ENCODE measurements around the gene TPP1.

The TPP1 gene

DNA sequence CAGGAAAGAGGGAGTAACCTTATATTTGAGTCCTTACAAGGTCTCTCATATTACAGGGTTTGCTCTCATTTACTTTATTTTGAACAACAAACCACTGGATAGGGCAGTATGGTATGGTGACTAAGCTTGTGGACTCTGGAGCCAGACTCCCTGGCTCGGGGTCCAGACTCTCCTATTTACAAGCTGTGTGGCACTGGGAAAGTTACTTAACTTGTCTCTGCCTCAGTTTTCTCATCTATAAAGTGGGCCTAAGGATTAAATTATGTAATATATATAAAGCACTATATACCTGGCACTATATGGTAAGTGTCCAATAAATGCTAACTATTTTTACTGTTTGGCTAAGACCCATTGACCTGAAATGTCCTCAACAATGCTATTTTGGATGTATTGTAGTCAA, 38.1 kb upstream of the TPP1 start:
- TF ChIP-seq, protein P1, sequence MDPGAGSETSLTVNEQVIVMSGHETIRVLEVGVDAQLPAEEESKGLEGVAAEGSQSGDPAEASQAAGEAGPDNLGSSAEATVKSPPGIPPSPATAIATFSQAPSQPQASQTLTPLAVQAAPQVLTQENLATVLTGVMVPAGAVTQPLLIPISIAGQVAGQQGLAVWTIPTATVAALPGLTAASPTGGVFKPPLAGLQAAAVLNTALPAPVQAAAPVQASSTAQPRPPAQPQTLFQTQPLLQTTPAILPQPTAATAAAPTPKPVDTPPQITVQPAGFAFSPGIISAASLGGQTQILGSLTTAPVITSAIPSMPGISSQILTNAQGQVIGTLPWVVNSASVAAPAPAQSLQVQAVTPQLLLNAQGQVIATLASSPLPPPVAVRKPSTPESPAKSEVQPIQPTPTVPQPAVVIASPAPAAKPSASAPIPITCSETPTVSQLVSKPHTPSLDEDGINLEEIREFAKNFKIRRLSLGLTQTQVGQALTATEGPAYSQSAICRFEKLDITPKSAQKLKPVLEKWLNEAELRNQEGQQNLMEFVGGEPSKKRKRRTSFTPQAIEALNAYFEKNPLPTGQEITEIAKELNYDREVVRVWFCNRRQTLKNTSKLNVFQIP (CRISPR knock-in tag; IDR thresholded peaks at IDR 0.05; ENCODE audit: borderline replicate concordance, low read depth) = no peak
- TF ChIP-seq, protein P2, sequence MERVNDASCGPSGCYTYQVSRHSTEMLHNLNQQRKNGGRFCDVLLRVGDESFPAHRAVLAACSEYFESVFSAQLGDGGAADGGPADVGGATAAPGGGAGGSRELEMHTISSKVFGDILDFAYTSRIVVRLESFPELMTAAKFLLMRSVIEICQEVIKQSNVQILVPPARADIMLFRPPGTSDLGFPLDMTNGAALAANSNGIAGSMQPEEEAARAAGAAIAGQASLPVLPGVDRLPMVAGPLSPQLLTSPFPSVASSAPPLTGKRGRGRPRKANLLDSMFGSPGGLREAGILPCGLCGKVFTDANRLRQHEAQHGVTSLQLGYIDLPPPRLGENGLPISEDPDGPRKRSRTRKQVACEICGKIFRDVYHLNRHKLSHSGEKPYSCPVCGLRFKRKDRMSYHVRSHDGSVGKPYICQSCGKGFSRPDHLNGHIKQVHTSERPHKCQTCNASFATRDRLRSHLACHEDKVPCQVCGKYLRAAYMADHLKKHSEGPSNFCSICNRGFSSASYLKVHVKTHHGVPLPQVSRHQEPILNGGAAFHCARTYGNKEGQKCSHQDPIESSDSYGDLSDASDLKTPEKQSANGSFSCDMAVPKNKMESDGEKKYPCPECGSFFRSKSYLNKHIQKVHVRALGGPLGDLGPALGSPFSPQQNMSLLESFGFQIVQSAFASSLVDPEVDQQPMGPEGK (CRISPR knock-in tag; IDR thresholded peaks at IDR 0.05; ENCODE audit: borderline replicate concordance) = no peak
- TF ChIP-seq ARNTL (CRISPR knock-in tag; IDR thresholded peaks at IDR 0.05; ENCODE audit: borderline replicate concordance, low read depth) = no peak
- TF ChIP-seq, protein P3, sequence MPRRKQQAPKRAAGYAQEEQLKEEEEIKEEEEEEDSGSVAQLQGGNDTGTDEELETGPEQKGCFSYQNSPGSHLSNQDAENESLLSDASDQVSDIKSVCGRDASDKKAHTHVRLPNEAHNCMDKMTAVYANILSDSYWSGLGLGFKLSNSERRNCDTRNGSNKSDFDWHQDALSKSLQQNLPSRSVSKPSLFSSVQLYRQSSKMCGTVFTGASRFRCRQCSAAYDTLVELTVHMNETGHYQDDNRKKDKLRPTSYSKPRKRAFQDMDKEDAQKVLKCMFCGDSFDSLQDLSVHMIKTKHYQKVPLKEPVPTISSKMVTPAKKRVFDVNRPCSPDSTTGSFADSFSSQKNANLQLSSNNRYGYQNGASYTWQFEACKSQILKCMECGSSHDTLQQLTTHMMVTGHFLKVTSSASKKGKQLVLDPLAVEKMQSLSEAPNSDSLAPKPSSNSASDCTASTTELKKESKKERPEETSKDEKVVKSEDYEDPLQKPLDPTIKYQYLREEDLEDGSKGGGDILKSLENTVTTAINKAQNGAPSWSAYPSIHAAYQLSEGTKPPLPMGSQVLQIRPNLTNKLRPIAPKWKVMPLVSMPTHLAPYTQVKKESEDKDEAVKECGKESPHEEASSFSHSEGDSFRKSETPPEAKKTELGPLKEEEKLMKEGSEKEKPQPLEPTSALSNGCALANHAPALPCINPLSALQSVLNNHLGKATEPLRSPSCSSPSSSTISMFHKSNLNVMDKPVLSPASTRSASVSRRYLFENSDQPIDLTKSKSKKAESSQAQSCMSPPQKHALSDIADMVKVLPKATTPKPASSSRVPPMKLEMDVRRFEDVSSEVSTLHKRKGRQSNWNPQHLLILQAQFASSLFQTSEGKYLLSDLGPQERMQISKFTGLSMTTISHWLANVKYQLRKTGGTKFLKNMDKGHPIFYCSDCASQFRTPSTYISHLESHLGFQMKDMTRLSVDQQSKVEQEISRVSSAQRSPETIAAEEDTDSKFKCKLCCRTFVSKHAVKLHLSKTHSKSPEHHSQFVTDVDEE (CRISPR knock-in tag; IDR thresholded peaks at IDR 0.05) = no peak
- no peak for ATAC-seq

DNA sequence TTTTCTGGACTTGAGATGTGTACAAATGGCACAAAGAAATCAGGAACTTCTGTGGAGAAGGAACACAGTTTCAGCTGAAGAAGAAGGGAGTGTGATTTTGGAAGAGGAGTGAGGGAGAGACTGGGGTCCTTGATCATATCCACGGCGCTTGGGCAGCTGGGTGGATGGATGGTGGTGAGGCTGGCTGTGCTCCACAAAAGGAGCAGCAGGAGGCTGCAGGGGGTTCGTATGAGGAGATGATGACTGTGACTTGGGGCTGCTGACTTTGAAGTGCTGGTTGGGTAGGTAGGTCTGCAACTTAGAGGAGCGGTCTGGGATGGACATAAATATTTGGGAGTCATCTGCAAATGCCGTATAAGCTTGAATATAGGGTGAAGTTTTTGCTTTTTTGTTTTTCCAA, 37.7 kb upstream of the TPP1 start:
- no peak for ATAC-seq
- TF ChIP-seq OSR1 (CRISPR knock-in tag; IDR thresholded peaks at IDR 0.05) (no peak), ZNF70 (CRISPR knock-in tag; IDR thresholded peaks at IDR 0.05) (no peak), ISL1 (CRISPR knock-in tag; IDR thresholded peaks at IDR 0.05) (no peak), ZFP3 (CRISPR knock-in tag; IDR thresholded peaks at IDR 0.05) (no peak), SNAI2 (CRISPR knock-in tag; IDR thresholded peaks at IDR 0.05) (no peak), ZC3H10 (CRISPR knock-in tag; IDR thresholded peaks at IDR 0.05) (no peak), GLIS3 (CRISPR knock-in tag; IDR thresholded peaks at IDR 0.05) (no peak), CSDC2 (CRISPR knock-in tag; IDR thresholded peaks at IDR 0.05) (no peak), ZFP30 (CRISPR knock-in tag; IDR thresholded peaks at IDR 0.05) (no peak), TOX (CRISPR knock-in tag; IDR thresholded peaks at IDR 0.05; ENCODE audit: borderline replicate concordance) (no peak), TCF4 (CRISPR knock-in tag; IDR thresholded peaks at IDR 0.05; ENCODE audit: borderline replicate concordance) (no peak), RARB (CRISPR knock-in tag; IDR thresholded peaks at IDR 0.05) (no peak)
- TF ChIP-seq, protein P4, sequence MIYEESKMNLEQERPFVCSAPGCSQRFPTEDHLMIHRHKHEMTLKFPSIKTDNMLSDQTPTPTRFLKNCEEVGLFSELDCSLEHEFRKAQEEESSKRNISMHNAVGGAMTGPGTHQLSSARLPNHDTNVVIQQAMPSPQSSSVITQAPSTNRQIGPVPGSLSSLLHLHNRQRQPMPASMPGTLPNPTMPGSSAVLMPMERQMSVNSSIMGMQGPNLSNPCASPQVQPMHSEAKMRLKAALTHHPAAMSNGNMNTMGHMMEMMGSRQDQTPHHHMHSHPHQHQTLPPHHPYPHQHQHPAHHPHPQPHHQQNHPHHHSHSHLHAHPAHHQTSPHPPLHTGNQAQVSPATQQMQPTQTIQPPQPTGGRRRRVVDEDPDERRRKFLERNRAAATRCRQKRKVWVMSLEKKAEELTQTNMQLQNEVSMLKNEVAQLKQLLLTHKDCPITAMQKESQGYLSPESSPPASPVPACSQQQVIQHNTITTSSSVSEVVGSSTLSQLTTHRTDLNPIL (CRISPR knock-in tag; IDR thresholded peaks at IDR 0.05; ENCODE audit: low read depth) = no peak
- TF ChIP-seq, protein P1 (CRISPR knock-in tag; IDR thresholded peaks at IDR 0.05; ENCODE audit: borderline replicate concordance, low read depth) = no peak

DNA sequence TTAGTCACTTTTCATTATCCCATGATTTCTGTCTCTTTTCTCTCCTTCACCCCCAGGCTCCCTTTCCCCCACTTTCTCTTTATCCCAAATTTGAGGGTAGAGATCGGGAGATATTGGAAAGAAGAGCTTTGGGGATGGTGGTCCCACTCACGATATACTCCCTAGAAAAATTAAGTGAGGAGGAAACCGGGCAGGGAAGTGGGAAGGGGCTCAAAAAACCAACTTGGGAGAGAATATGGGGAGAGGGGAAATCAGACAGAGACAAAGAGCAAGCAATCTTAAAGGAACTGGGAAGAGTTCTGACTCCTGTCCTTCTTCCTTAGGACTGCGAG, 37.3 kb upstream of the TPP1 start:
- no peak for TF ChIP-seq RARB (CRISPR knock-in tag; IDR thresholded peaks at IDR 0.05)
- TF ChIP-seq TCF4 (CRISPR knock-in tag; IDR thresholded peaks at IDR 0.05; ENCODE audit: borderline replicate concordance) = no peak
- TF ChIP-seq ZC3H10 (CRISPR knock-in tag; IDR thresholded peaks at IDR 0.05) = no peak
- TF ChIP-seq, protein P1 (CRISPR knock-in tag; IDR thresholded peaks at IDR 0.05; ENCODE audit: borderline replicate concordance, low read depth) = no peak
- ATAC-seq = no peak
